Muscle of back (tissue), 11 donors: ENCODE measurements around the gene ADPRHL1. TPM values are rescaled to one million over a fixed set of nuclear protein-coding genes. Genes with fewer than 3 reads are reported as not detected.
"Not testable (repeated sequence)": the region's sequence is repeated elsewhere in the genome, so short reads cannot be mapped to it uniquely, and the experiment has no call there.

ENCODE experiments used
- DNase-seq, 3 donors: peaks; one replicate each; pipeline versions ENCODE4 v3.0.0 to v3.0.0-alpha.2; 2013
- polyA plus RNA-seq, 10 donors: library from polyadenylated mRNA; unstranded; fragments of 120-200 nt; gene quantifications; one replicate each; pipeline ENCODE4 v1.2.1, GENCODE V29; 2013; ENCODE audit not compliant: insufficient read length in 10 of 10

ADPRHL1 gene
- polyA plus RNA-seq, 10 donors, result 124 to 270 (median 245) TPM

- no peak for DNase-seq
Measured at GRCh38 chr13:113373811-113374485, 79.3 kb downstream of the ADPRHL1 start.

- DNase-seq, result not testable (repeated sequence)
Measured at GRCh38 chr13:113371701-113372100, 81.6 kb downstream of the ADPRHL1 start.

- no peak for DNase-seq
Measured at GRCh38 chr13:113371061-113371460, 82.2 kb downstream of the ADPRHL1 start.

- no peak for DNase-seq
Measured at GRCh38 chr13:113369881-113370280, 83.4 kb downstream of the ADPRHL1 start.

GRCh38 chr13:113369189-113369588 lies 84.1 kb downstream of the ADPRHL1 start:
- no peak for DNase-seq

GRCh38 chr13:113368353-113368752 lies 84.9 kb downstream of the ADPRHL1 start:
- not testable (repeated sequence) for DNase-seq

- no peak for DNase-seq
Measured at GRCh38 chr13:113367771-113368170, 85.5 kb downstream of the ADPRHL1 start.

GRCh38 chr13:113367020-113367560 lies 86.2 kb downstream of the ADPRHL1 start:
- DNase-seq, result no peak

- DNase-seq, result no peak
Measured at GRCh38 chr13:113365971-113366588, 87.2 kb downstream of the ADPRHL1 start.

GRCh38 chr13:113365583-113365970 lies 87.7 kb downstream of the ADPRHL1 start:
- no peak for DNase-seq

GRCh38 chr13:113364901-113365582 lies 88.2 kb downstream of the ADPRHL1 start:
- DNase-seq, result peak in 1 of 3 donors; percentile 61

- DNase-seq, result peak; percentile 30 to 66 (median 36)
Measured at GRCh38 chr13:113364311-113364889, 88.9 kb downstream of the ADPRHL1 start.

GRCh38 chr13:113361406-113361805 lies 91.9 kb downstream of the ADPRHL1 start:
- no peak for DNase-seq

- no peak for DNase-seq
Measured at GRCh38 chr13:113360446-113360845, 92.8 kb downstream of the ADPRHL1 start.

GRCh38 chr13:113359571-113359970 lies 93.7 kb downstream of the ADPRHL1 start:
- no peak for DNase-seq

- no peak for DNase-seq
Measured at GRCh38 chr13:113358653-113359190, 94.6 kb downstream of the ADPRHL1 start.

- no peak for DNase-seq
Measured at GRCh38 chr13:113357529-113357928, 95.8 kb downstream of the ADPRHL1 start.

GRCh38 chr13:113356596-113356995 lies 96.7 kb downstream of the ADPRHL1 start:
- DNase-seq, result no peak

- DNase-seq, result no peak
Measured at GRCh38 chr13:113355621-113356020, 97.7 kb downstream of the ADPRHL1 start.

GRCh38 chr13:113354831-113355610 lies 98.3 kb downstream of the ADPRHL1 start:
- no peak for DNase-seq

- no peak for DNase-seq
Measured at GRCh38 chr13:113353254-113353653, 100.0 kb downstream of the ADPRHL1 start.
